ENCODE results near the gene STK33.

DNA sequence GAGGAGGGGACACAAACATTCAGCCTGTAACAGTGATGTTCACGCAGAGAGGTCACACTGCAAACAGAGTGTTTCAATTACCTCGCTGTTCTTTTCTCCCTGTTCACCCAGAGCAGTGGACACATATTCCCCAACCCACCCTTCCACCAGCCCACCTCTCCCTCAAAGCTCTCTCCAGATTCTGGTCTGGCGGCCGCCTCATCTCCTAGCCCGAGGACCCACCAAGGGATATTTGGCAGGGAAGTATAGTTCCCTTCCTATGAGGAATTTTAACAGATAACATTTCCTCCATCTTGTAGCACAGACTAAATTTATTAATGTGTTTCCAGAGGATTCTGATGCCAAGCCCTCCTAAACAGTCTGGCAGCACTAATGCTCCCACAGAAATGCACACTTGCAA is 219.3 kb downstream of the STK33 start:
- TF ChIP-seq, protein P1, sequence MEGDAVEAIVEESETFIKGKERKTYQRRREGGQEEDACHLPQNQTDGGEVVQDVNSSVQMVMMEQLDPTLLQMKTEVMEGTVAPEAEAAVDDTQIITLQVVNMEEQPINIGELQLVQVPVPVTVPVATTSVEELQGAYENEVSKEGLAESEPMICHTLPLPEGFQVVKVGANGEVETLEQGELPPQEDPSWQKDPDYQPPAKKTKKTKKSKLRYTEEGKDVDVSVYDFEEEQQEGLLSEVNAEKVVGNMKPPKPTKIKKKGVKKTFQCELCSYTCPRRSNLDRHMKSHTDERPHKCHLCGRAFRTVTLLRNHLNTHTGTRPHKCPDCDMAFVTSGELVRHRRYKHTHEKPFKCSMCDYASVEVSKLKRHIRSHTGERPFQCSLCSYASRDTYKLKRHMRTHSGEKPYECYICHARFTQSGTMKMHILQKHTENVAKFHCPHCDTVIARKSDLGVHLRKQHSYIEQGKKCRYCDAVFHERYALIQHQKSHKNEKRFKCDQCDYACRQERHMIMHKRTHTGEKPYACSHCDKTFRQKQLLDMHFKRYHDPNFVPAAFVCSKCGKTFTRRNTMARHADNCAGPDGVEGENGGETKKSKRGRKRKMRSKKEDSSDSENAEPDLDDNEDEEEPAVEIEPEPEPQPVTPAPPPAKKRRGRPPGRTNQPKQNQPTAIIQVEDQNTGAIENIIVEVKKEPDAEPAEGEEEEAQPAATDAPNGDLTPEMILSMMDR (IDR thresholded peaks at IDR 0.05; ENCODE audit: extremely low read depth in 1 of 2, insufficient read depth in 1 of 2, low read depth in 1 of 2, low read length in 2 of 2) = no peak
- TF ChIP-seq POLR2AphosphoS5 (IDR thresholded peaks at IDR 0.05; ENCODE audit: insufficient read depth, low read depth, low read length) = no peak
- TF ChIP-seq FOS (IDR thresholded peaks at IDR 0.05; ENCODE audit: borderline replicate concordance, insufficient read depth, low read length) = no peak
- TF ChIP-seq EZH2 (IDR thresholded peaks at IDR 0.05; ENCODE audit: borderline replicate concordance, low read depth, low read length, severe bottlenecking) = no peak
- no peak for TF ChIP-seq POLR2A (IDR thresholded peaks at IDR 0.05; ENCODE audit: low read depth, low read length)
- TF ChIP-seq GATA2 (IDR thresholded peaks at IDR 0.05; ENCODE audit: insufficient read depth, insufficient read length, low read depth, low read length) = no peak
